H1 (cell line): ENCODE measurements around the gene KMT5B. TPM values are rescaled to one million over a fixed set of nuclear protein-coding genes. Genes with fewer than 3 reads are reported as not detected.

Source experiments
- CTCF ChIA-PET: fragments of 300-600 bp; sonication (Branson Sonifier 250); formaldehyde crosslinking; loops from one replicate; lab custom pipeline; 2021; ENCODE audit not compliant: partially characterized antibody; lab: Charles Lee
- POLR2A ChIA-PET: fragments of 300-600 bp; sonication (Branson Sonifier 250); formaldehyde crosslinking; loops from one replicate; lab custom pipeline; 2021; ENCODE audit warnings: inconsistent platforms; ENCODE audit not compliant: partially characterized antibody; lab: Charles Lee
- DNase-seq, 2 experiments: peaks; one replicate each; pipeline versions ENCODE4 v3.0.0 to v3.0.0-alpha.2; 2010 to 2022; ENCODE audit warnings: low spot score in 2 of 2, low read depth in 1 of 2, mixed read lengths in 1 of 2
- FAIRE-seq: peaks from 2 replicates; lab custom pipeline; 2011; peaks lifted over from hg19 to GRCh38; lab: Jason Lieb, UNC
- H2AFZ ChIP-seq: 2 replicates; pipeline ENCODE4 v1.8.1; 2012; ENCODE audit warnings: low read length, inconsistent platforms
- H2AK5ac ChIP-seq: 2 replicates; pipeline ENCODE4 v1.6.1; 2013; ENCODE audit warnings: low read depth, low read length
- H2BK120ac ChIP-seq: replicated peaks from 2 replicates; pipeline ENCODE3; 2013; ENCODE audit warnings: low read depth, low read length, inconsistent platforms
- H2BK12ac ChIP-seq: 2 replicates; pipeline ENCODE4 v1.6.1; 2013; ENCODE audit warnings: low read depth, low read length
- H2BK15ac ChIP-seq: 2 replicates; pipeline ENCODE4 v1.6.1; 2013; ENCODE audit warnings: low read length
- H2BK20ac ChIP-seq: 2 replicates; pipeline ENCODE4 v1.6.1; 2013; ENCODE audit warnings: low read length
- H2BK5ac ChIP-seq: 2 replicates; pipeline ENCODE4 v1.6.1; 2013; ENCODE audit warnings: low read depth, low read length
- H3K14ac ChIP-seq: 2 replicates; pipeline ENCODE4 v1.6.1; 2013; ENCODE audit warnings: inconsistent platforms; ENCODE audit not compliant: insufficient read length
- H3K18ac ChIP-seq: 2 replicates; pipeline ENCODE4 v1.6.1; 2013; ENCODE audit warnings: low read length; ENCODE audit errors: extremely low read depth
- H3K23ac ChIP-seq: 2 replicates; pipeline ENCODE4 v1.6.1; 2013; ENCODE audit warnings: inconsistent platforms; ENCODE audit not compliant: insufficient read length
- H3K23me2 ChIP-seq: 2 replicates; pipeline ENCODE4 v1.6.1; 2013; ENCODE audit warnings: low read depth, low read length
- H3K27ac ChIP-seq: 2 replicates; pipeline ENCODE4 v1.6.1; 2011; ENCODE audit warnings: low read depth, low read length, inconsistent platforms
- H3K27me3 ChIP-seq, 4 experiments: replicated peaks in 1 of 4; 1 replicate in 1 of 4; 2 replicates in 3 of 4; pipeline versions ENCODE4 v1.6.1 to v1.8.1; 2011 to 2013; ENCODE audit warnings: low read length in 3 of 4, mild to moderate bottlenecking in 3 of 4, inconsistent platforms in 2 of 4, mixed read lengths in 2 of 4, moderate library complexity in 1 of 4; ENCODE audit not compliant: control insufficient read depth in 3 of 4, insufficient read depth in 3 of 4; ENCODE audit errors: extremely low read depth in 1 of 4
- H3K36me3 ChIP-seq, 4 experiments: 2 replicates each; pipeline versions ENCODE4 v1.6.1 to v1.8.1; 2011 to 2013; ENCODE audit warnings: mild to moderate bottlenecking in 4 of 4, low read length in 3 of 4, moderate library complexity in 2 of 4, control low read depth in 1 of 4, inconsistent platforms in 1 of 4; ENCODE audit not compliant: insufficient read depth in 4 of 4, control insufficient read depth in 2 of 4
- H3K4ac ChIP-seq: replicated peaks from 2 replicates; pipeline ENCODE3; 2013; ENCODE audit warnings: low read length, low read depth, mixed read lengths, inconsistent platforms; ENCODE audit not compliant: insufficient read length
- H3K4me1 ChIP-seq, 4 experiments: replicated peaks in 1 of 4; 1 replicate in 1 of 4; 2 replicates in 3 of 4; pipeline versions ENCODE4 v1.6.1 to v1.8.1; 2011 to 2013; ENCODE audit warnings: low read length in 3 of 4, inconsistent platforms in 2 of 4, mixed read lengths in 1 of 4; ENCODE audit not compliant: insufficient read depth in 4 of 4, control insufficient read depth in 3 of 4
- H3K4me2 ChIP-seq, 2 experiments: 2 replicates each; pipeline versions ENCODE4 v1.6.1 to v1.8.1; 2011 to 2013; ENCODE audit warnings: low read depth in 2 of 2, low read length in 2 of 2, control low read depth in 1 of 2, inconsistent platforms in 1 of 2, mild to moderate bottlenecking in 1 of 2; ENCODE audit not compliant: insufficient read depth in 1 of 2
- H3K4me3 ChIP-seq, 4 experiments: fragments of 200-600, 300-600 bp in 1 of 4; sonication (generic), shearing (Covaris generic), sonication (Bioruptor Twin) in 1 of 4; 2 replicates each; pipeline versions ENCODE4 v1.5.1 to v1.8.1; 2011 to 2016; ENCODE audit warnings: low read length in 4 of 4, low read depth in 3 of 4, control low read depth in 2 of 4, inconsistent platforms in 2 of 4, mild to moderate bottlenecking in 2 of 4, mixed read lengths in 1 of 4, moderate library complexity in 1 of 4; ENCODE audit not compliant: insufficient read depth in 2 of 4; ENCODE audit errors: extremely low read depth in 1 of 4
- H3K56ac ChIP-seq: replicated peaks from 2 replicates; pipeline ENCODE3; 2013; ENCODE audit warnings: low read depth, mild to moderate bottlenecking, mixed read lengths, low read length, inconsistent platforms; ENCODE audit not compliant: insufficient read length
- H3K79me1 ChIP-seq: 2 replicates; pipeline ENCODE4 v1.6.1; 2013; ENCODE audit warnings: low read depth, low read length, control low read depth
- H3K79me2 ChIP-seq, 2 experiments: 2 replicates each; pipeline versions ENCODE4 v1.6.1 to v1.8.1; 2012 to 2013; ENCODE audit warnings: low read length in 2 of 2, mild to moderate bottlenecking in 2 of 2, inconsistent platforms in 1 of 2; ENCODE audit not compliant: insufficient read depth in 2 of 2, control insufficient read depth in 1 of 2
- H3K9ac ChIP-seq, 4 experiments: replicated peaks in 1 of 4; 1 replicate in 1 of 4; 2 replicates in 3 of 4; pipeline versions ENCODE4 v1.6.1 to v1.8.1; 2011 to 2013; ENCODE audit warnings: low read depth in 3 of 4, low read length in 3 of 4, control low read depth in 2 of 4, mild to moderate bottlenecking in 2 of 4, moderate library complexity in 2 of 4, inconsistent platforms in 1 of 4; ENCODE audit errors: extremely low read depth in 1 of 4
- H3K9me3 ChIP-seq, 2 experiments: 2 replicates each; pipeline versions ENCODE4 v1.6.1 to v1.8.1; 2012 to 2013; ENCODE audit warnings: mild to moderate bottlenecking in 2 of 2, moderate library complexity in 2 of 2, control low read depth in 1 of 2, inconsistent platforms in 1 of 2, low read depth in 1 of 2, low read length in 1 of 2, mixed read lengths in 1 of 2; ENCODE audit not compliant: insufficient read depth in 2 of 2
- H4K20me1 ChIP-seq, 2 experiments: replicated peaks in 1 of 2; 2 replicates each; pipeline versions ENCODE3 to v1.8.1; 2011 to 2013; ENCODE audit warnings: inconsistent platforms in 2 of 2, low read length in 2 of 2, mild to moderate bottlenecking in 1 of 2; ENCODE audit not compliant: insufficient read depth in 2 of 2, control insufficient read depth in 1 of 2
- H4K5ac ChIP-seq: 2 replicates; pipeline ENCODE4 v1.6.1; 2013; ENCODE audit warnings: low read length, low read depth, mixed read lengths, inconsistent platforms; ENCODE audit not compliant: insufficient read length
- H4K8ac ChIP-seq: 2 replicates; pipeline ENCODE4 v1.8.0; 2013; ENCODE audit warnings: mild to moderate bottlenecking, moderate library complexity, low read length, inconsistent platforms; ENCODE audit not compliant: insufficient read depth; ENCODE audit errors: extremely low read depth
- H4K91ac ChIP-seq: replicated peaks from 2 replicates; pipeline ENCODE3; 2013; ENCODE audit warnings: low read length, mixed read lengths, inconsistent platforms; ENCODE audit not compliant: insufficient read length
- JUND ChIP-seq: IDR thresholded peaks from 2 replicates; pipeline ENCODE4 v1.6.1; 2011; ENCODE audit warnings: mild to moderate bottlenecking, improper control_type of control experiment, low read length
- TCF12 ChIP-seq: IDR thresholded peaks from 2 replicates; pipeline ENCODE4 v1.6.1; 2011; ENCODE audit warnings: low read depth, mild to moderate bottlenecking, low read length
- WGBS, 2 experiments: shearing (Covaris generic) in 1 of 2; methylation state at CpG; one replicate each; pipeline versions ENCODE4 v1.1.6 to v1.1.7; 2013 to 2015; ENCODE audit warnings: low lambda C conversion rate in 2 of 2, mixed read lengths in 2 of 2, inconsistent platforms in 1 of 2, low coverage in 1 of 2, missing lambda C conversion rate in 1 of 2; ENCODE audit not compliant: insufficient replicate concordance in 2 of 2, insufficient coverage in 1 of 2, insufficient read length in 1 of 2; ENCODE audit errors: extremely low coverage in 1 of 2, missing lambda C conversion rate in 1 of 2; 5-methylcytosine and 5-hydroxymethylcytosine counted together
- polyA plus RNA-seq, 7 experiments: library from polyadenylated mRNA; depleted of rRNA in 3 of 7; stranded (reverse) in 5 of 7; unstranded in 2 of 7; fragments of >200 nt in 5 of 7; fragments of 200-250 nt in 2 of 7; gene quantifications; 1 replicate in 5 of 7; 2 replicates in 1 of 7; 4 replicates in 1 of 7; pipeline versions ENCODE4 v1.2.1 to v1.2.3, GENCODE V29; 2011 to 2013; ENCODE audit warnings: missing spikeins in 2 of 7, mixed read lengths in 2 of 7
- total RNA-seq: library from RNA; stranded (reverse); fragmentation: NEBNext Ultra II Directional; extraction: Animal tissue kit (Norgen Biotek cat#: 25700); gene quantifications from 2 replicates; pipeline ENCODE4 v1.2.1, GENCODE V29; 2021

Gene KMT5B
- total and polyA plus RNA-seq, 2 of the 8 experiments (the other 6 are each of a cell fraction or from before 2014, with no cell fraction given) = 11.0 to 40.8 TPM

DNA sequence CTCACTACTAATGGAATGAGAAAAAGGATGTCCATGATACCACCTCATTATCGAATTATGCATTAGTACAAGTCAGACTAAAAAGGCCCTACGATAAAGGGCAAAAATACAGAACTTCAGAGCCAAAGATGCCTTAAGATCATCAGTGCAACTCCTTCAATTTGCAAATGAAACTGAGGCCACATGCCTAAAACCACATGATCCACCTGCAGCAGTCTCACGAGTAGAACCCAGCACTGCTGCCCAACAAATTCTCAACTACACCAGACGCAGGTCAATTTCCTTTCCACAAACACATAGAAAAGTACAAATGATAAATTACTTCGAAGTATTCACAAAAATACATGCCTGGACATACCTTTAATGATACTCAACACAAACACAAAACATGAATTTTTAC lies 20.1 kb downstream of the KMT5B start:
- ChIA-PET POLR2A (interaction anchor here (1.5 to 2.5 kb wide), 2 partner anchors 11 to 15 kb away, joined by 4 to 7 read pairs; no protein-coding TSS in a partner anchor), CTCF (interaction anchor here (10.8 kb wide), 1 partner anchor 14 kb away, joined by 138 read pairs; no protein-coding TSS in a partner anchor)
- no peak overlapping the region for H2BK120ac ChIP-seq
- H3K4me2 ChIP-seq = no peak overlapping the region
- H3K36me3 ChIP-seq = no peaks in the 10 kb centered on the region
- H4K20me1 ChIP-seq = peaks cover 7 to 8% of the 10 kb centered on the region in 2 experiments
- no peak overlapping the region for H4K5ac ChIP-seq
- no peak overlapping the region for H4K8ac ChIP-seq
- WGBS, 2 experiments = 73% methylated on average over 5 of the region's 5 CpGs; no CpG with 5 or more reads in 1 of the 2 experiments
- FAIRE-seq (no peak), DNase-seq (no peak)
- H3K4ac ChIP-seq = no peak overlapping the region
- no peaks in the 10 kb centered on the region for H3K27me3 ChIP-seq
- H2BK15ac ChIP-seq = no peak overlapping the region
- H2BK5ac ChIP-seq = no peak overlapping the region
- H3K23me2 ChIP-seq = no peaks in the 10 kb centered on the region
- no peak overlapping the region for H3K27ac ChIP-seq
- no peak overlapping the region for H3K4me3 ChIP-seq
- peaks cover 14 to 99% of the 10 kb centered on the region in 2 experiments for H3K79me2 ChIP-seq
- no peak overlapping the region for H3K9ac ChIP-seq
- H3K23ac ChIP-seq = no peak overlapping the region
- H2BK12ac ChIP-seq = no peak overlapping the region
- H2BK20ac ChIP-seq = no peak overlapping the region
- H3K4me1 ChIP-seq = peaks cover 0 to 5% (median 1%) of the 10 kb centered on the region in 4 experiments; a peak in 4 of 7 replicates
- H3K9me3 ChIP-seq = no peaks in the 10 kb centered on the region
- H2AFZ ChIP-seq = no peak overlapping the region
- peaks cover 2% of the 10 kb centered on the region; the same call in 1 of the 2 replicates for H3K79me1 ChIP-seq
- H4K91ac ChIP-seq = no peak overlapping the region
- H3K18ac ChIP-seq = no peak overlapping the region
- no peak overlapping the region for H3K14ac ChIP-seq
- H3K56ac ChIP-seq = no peak overlapping the region
- H2AK5ac ChIP-seq = no peak overlapping the region
- no peak for TF ChIP-seq TCF12
- TF ChIP-seq JUND = no peak
